HEK293 (cell line): ENCODE data around the gene EGFR.

Experiments used
- ZNF768 ChIP-seq: fragments of 450-650 bp; formaldehyde crosslinking; IDR thresholded peaks from 2 replicates; pipeline ENCODE4 v1.5.1; 2018; ENCODE audit warnings: missing biosample characterization, mild to moderate bottlenecking, missing genetic modification characterization
- TF ChIP-seq, protein P1 (sequence below): IDR thresholded peaks from 2 replicates; pipeline ENCODE4 v1.6.1; 2011; ENCODE audit warnings: mild to moderate bottlenecking, low read depth, low read length, borderline replicate concordance
- TF ChIP-seq, protein P2 (sequence below): fragments of 450-650 bp; formaldehyde crosslinking; IDR thresholded peaks from 2 replicates; pipeline ENCODE4 v1.5.1; 2016; ENCODE audit warnings: missing biosample characterization, missing genetic modification characterization, low read depth

DNA sequence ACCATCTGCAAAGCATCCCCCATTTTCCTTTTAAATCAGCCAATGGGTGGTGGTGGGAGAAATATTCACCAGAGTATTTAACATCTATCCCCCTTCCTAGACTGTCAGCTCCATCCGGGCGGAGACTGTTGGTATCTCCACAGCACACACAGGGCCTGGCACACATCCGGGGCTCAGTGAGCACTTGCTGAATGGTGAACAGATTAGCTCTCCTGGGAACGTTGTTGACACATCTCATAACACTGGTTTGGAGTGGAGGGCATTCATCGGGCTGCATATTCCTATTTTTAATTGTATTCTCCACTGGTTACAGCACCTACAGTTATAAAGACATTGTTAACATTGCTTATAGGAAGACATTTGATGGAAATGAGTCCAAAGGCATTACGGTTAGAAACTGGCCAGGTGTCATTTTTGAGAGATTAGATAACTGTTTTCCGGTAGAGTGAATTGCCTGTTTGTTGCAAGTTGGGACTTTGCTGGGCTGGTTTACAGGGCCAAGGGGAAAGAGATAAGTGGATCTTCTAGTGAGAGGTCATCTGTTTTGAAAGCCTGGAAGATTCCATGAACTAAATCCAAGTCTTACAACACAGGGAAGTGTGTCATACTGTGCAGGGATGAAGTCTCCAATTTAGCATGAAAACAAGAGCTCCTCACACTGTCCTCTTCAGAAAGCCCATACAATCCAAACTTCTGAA, 101.8 kb downstream of the EGFR start:
- TF ChIP-seq, protein P1, sequence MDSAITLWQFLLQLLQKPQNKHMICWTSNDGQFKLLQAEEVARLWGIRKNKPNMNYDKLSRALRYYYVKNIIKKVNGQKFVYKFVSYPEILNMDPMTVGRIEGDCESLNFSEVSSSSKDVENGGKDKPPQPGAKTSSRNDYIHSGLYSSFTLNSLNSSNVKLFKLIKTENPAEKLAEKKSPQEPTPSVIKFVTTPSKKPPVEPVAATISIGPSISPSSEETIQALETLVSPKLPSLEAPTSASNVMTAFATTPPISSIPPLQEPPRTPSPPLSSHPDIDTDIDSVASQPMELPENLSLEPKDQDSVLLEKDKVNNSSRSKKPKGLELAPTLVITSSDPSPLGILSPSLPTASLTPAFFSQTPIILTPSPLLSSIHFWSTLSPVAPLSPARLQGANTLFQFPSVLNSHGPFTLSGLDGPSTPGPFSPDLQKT: no peak
- TF ChIP-seq, protein P2, sequence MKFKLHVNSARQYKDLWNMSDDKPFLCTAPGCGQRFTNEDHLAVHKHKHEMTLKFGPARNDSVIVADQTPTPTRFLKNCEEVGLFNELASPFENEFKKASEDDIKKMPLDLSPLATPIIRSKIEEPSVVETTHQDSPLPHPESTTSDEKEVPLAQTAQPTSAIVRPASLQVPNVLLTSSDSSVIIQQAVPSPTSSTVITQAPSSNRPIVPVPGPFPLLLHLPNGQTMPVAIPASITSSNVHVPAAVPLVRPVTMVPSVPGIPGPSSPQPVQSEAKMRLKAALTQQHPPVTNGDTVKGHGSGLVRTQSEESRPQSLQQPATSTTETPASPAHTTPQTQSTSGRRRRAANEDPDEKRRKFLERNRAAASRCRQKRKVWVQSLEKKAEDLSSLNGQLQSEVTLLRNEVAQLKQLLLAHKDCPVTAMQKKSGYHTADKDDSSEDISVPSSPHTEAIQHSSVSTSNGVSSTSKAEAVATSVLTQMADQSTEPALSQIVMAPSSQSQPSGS (tag by site-specific recombination): no peak
- no peak for TF ChIP-seq ZNF768 (tag by site-specific recombination)
